HG02852 (cell line): ENCODE results near the gene SLAMF8.

ENCODE experiments used
- ATAC-seq: cut with Tn5 transposase; IDR thresholded peaks from one replicate; pipeline ENCODE4 v1.9.1; 2021; ENCODE audit warnings: mild to moderate bottlenecking, moderate library complexity; ENCODE audit not compliant: unreplicated experiment

Gene SLAMF8

GRCh38 chr1:159826441-159827101 is at the start of gene SLAMF8:
TSS of gene SLAMF8 (plus strand) at chr1:159826873. CDS start at chr1:159826899, 26 bp downstream.
- ATAC-seq, result peak; percentile 66

GRCh38 chr1:159778266-159778665 is 48.4 kb upstream of the SLAMF8 start:
- ATAC-seq, result no peak

- ATAC-seq, result no peak
Measured at GRCh38 chr1:159779403-159779851, 47.2 kb upstream of the SLAMF8 start.

GRCh38 chr1:159780583-159781582 is 45.8 kb upstream of the SLAMF8 start, which contains the start of gene DUSP23:
TSS of gene DUSP23 (plus strand) at chr1:159780962. CDS start at chr1:159781101, 139 bp downstream.
- ATAC-seq, result peak; percentile 98

GRCh38 chr1:159781992-159782391 is 44.7 kb upstream of the SLAMF8 start:
- no peak for ATAC-seq

- ATAC-seq, result no peak
Measured at GRCh38 chr1:159783724-159784123, 42.9 kb upstream of the SLAMF8 start.

GRCh38 chr1:159786465-159786864 is 40.2 kb upstream of the SLAMF8 start:
- no peak for ATAC-seq

GRCh38 chr1:159786966-159787365 is 39.7 kb upstream of the SLAMF8 start:
- ATAC-seq, result no peak

GRCh38 chr1:159790237-159790917 is 36.3 kb upstream of the SLAMF8 start:
- ATAC-seq, result no peak

- ATAC-seq, result no peak
Measured at GRCh38 chr1:159791031-159791430, 35.6 kb upstream of the SLAMF8 start.

- no peak for ATAC-seq
Measured at GRCh38 chr1:159791461-159791860, 35.2 kb upstream of the SLAMF8 start.

GRCh38 chr1:159795534-159795933 is 31.1 kb upstream of the SLAMF8 start:
- ATAC-seq, result no peak

GRCh38 chr1:159798893-159799292 is 27.8 kb upstream of the SLAMF8 start:
- no peak for ATAC-seq

GRCh38 chr1:159799446-159799985 is 27.2 kb upstream of the SLAMF8 start:
- no peak for ATAC-seq

GRCh38 chr1:159800177-159800930 is 26.3 kb upstream of the SLAMF8 start:
- ATAC-seq, result no peak

- ATAC-seq, result no peak
Measured at GRCh38 chr1:159802111-159802510, 24.6 kb upstream of the SLAMF8 start, which contains the start of gene FCRL6. TSS of gene FCRL6 (plus strand) at chr1:159802360. CDS start at chr1:159802425, 65 bp downstream.

GRCh38 chr1:159803956-159804689 is 22.6 kb upstream of the SLAMF8 start:
- ATAC-seq, result no peak

GRCh38 chr1:159804924-159805323 is 21.7 kb upstream of the SLAMF8 start:
- ATAC-seq, result no peak

- ATAC-seq, result no peak
Measured at GRCh38 chr1:159815926-159816325, 10.7 kb upstream of the SLAMF8 start.
